H1 (cell line): ENCODE results near the gene S100A13. TPM values are rescaled to one million over a fixed set of nuclear protein-coding genes. Genes with fewer than 3 reads are reported as not detected.

Experiments used
- ASH2L ChIP-seq: fragments of 200-600, 300-600 bp; sonication (generic); IDR thresholded peaks from one replicate; pipeline ENCODE4 v1.7.1; 2017; ENCODE audit warnings: low read length
- ATF2 ChIP-seq: IDR thresholded peaks from 2 replicates; pipeline ENCODE4 v1.6.1; 2012; ENCODE audit warnings: low read length, inconsistent platforms
- CHD7 ChIP-seq: fragments of 300-600 bp; sonication (generic); IDR thresholded peaks from 2 replicates; pipeline ENCODE4 v1.7.1; 2012; ENCODE audit warnings: low read length, moderate library complexity, mild to moderate bottlenecking, inconsistent platforms; ENCODE audit not compliant: insufficient replicate concordance
- CREB1 ChIP-seq: IDR thresholded peaks from 2 replicates; pipeline ENCODE4 v1.6.1; 2012; ENCODE audit warnings: inconsistent platforms
- POU5F1 ChIP-seq: IDR thresholded peaks from 2 replicates; pipeline ENCODE4 v1.6.1; 2011; ENCODE audit warnings: low read depth, mild to moderate bottlenecking, low read length, moderate library complexity
- SIX5 ChIP-seq: IDR thresholded peaks from 2 replicates; pipeline ENCODE4 v1.6.1; 2011; ENCODE audit warnings: mild to moderate bottlenecking, low read depth, low read length
- SP1 ChIP-seq: IDR thresholded peaks from 2 replicates; pipeline ENCODE4 v1.6.1; 2011; ENCODE audit warnings: low read depth, low read length
- polyA plus RNA-seq, 7 experiments: library from polyadenylated mRNA; depleted of rRNA in 3 of 7; stranded (reverse) in 5 of 7; unstranded in 2 of 7; fragments of >200 nt in 5 of 7; fragments of 200-250 nt in 2 of 7; gene quantifications; 1 replicate in 5 of 7; 2 replicates in 1 of 7; 4 replicates in 1 of 7; pipeline versions ENCODE4 v1.2.1 to v1.2.3, GENCODE V29; 2011 to 2013; ENCODE audit warnings: missing spikeins in 2 of 7, mixed read lengths in 2 of 7
- total RNA-seq: library from RNA; stranded (reverse); fragmentation: NEBNext Ultra II Directional; extraction: Animal tissue kit (Norgen Biotek cat#: 25700); gene quantifications from 2 replicates; pipeline ENCODE4 v1.2.1, GENCODE V29; 2021
- TF ChIP-seq, protein P1 (sequence below), 3 experiments: IDR thresholded peaks; 1 replicate in 2 of 3; 2 replicates in 1 of 3; pipeline versions ENCODE4 v1.5.1 to v1.6.1; 2011; ENCODE audit warnings: low read length in 3 of 3, mild to moderate bottlenecking in 3 of 3, inconsistent platforms in 2 of 3, low read depth in 1 of 3, moderate library complexity in 1 of 3; ENCODE audit not compliant: insufficient read depth in 1 of 3; ENCODE audit errors: control extremely low read depth in 1 of 3

The S100A13 gene
- total and polyA plus RNA-seq, 2 of the 8 experiments (the other 6 are each of a cell fraction or from before 2014, with no cell fraction given), result 63.6 to 127 TPM

DNA sequence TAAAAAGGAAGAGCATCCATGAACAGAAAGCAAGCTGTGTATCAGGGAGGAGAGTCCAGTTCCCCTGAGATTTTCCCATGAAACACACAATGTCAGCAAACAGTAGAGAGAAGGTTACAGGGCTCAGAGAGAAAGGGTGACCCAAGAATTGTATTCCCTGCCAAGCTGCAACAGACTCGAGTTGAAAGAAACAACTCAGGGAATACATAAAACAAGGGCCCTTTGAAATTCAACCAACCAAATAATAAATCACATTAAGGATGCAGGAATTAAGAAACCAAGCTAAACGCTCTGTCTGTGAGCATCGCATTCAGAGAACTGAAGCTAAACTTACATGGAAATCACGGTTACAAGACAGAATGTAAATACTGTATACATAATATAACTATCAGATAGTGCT is 34.6 kb downstream of the S100A13 start (continued):
- TF ChIP-seq, protein P1, sequence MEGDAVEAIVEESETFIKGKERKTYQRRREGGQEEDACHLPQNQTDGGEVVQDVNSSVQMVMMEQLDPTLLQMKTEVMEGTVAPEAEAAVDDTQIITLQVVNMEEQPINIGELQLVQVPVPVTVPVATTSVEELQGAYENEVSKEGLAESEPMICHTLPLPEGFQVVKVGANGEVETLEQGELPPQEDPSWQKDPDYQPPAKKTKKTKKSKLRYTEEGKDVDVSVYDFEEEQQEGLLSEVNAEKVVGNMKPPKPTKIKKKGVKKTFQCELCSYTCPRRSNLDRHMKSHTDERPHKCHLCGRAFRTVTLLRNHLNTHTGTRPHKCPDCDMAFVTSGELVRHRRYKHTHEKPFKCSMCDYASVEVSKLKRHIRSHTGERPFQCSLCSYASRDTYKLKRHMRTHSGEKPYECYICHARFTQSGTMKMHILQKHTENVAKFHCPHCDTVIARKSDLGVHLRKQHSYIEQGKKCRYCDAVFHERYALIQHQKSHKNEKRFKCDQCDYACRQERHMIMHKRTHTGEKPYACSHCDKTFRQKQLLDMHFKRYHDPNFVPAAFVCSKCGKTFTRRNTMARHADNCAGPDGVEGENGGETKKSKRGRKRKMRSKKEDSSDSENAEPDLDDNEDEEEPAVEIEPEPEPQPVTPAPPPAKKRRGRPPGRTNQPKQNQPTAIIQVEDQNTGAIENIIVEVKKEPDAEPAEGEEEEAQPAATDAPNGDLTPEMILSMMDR (IDR thresholded peaks at IDR 0.05; ENCODE audit: control extremely low read depth in 1 of 3, insufficient read depth in 1 of 3, low read depth in 1 of 3, low read length in 3 of 3), result no peak
- no peak for TF ChIP-seq SIX5
- TF ChIP-seq POU5F1, result no peak
- TF ChIP-seq CREB1, result no peak
- no peak for TF ChIP-seq CHD7
- TF ChIP-seq ATF2, result no peak
- no peak for TF ChIP-seq ASH2L
- no peak for TF ChIP-seq SP1
